Activated CD4-positive, alpha-beta T cell treated with anti-CD3 and anti-CD28 coated beads, Interleukin-2, amount 50 U/mL, for 16 hours (primary cell): ENCODE measurements around the gene PKP2.

Experiments used
- DNase-seq: peaks from one replicate; pipeline ENCODE4 v3.0.0-alpha.2; 2020

The PKP2 gene

DNA sequence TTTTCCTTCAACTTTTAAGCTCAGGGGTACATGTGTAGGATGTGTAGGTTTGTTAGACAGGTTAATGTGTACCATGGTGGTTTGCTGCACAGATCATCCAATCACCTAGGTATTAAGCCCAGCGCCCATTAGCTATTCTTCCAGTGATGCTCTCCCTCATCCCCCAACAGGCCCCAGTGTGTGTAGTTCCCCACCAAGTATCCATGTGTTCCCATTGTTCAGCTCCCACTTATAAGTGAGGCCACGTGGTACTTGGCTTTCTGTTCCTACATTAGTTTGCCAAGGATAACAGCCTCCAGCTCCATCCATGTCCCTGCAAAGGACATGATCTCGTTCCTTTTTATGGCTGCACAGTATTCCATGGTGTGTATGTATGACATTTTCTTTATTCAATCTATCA is 92.3 kb downstream of the PKP2 start:
- no peak for DNase-seq

DNA sequence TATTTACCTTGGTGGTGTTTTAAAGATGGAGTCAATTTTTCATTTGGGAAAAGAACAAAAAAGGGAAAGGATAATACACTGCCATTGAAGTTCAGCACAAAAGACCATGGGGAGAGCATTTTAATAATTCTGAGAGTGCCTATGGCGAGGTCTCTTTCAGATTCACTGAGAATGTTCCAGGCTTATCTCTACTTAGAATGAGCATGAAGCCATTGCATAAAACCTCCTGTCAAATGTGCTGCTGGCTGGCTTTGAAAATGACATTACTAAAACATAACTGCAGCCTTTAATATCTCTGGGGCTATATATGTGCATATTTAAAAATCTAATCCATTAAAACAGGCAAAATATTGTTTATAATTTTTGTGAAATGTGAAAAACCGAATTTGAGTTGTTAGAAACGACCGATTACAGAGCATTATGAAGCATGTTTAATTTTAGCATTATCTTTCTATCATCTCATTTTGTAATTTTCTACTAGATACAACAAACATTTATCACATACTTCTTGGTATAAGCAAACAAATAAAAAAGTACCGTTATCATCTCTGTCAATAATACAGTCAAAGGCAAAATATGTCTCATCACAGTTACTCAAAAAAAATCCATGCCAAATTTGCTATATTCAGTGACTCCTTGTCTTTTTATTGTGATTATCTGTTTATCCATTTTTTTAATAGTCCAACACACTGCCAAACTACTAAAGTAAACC is 95.2 kb downstream of the PKP2 start:
- no peak for DNase-seq

DNA sequence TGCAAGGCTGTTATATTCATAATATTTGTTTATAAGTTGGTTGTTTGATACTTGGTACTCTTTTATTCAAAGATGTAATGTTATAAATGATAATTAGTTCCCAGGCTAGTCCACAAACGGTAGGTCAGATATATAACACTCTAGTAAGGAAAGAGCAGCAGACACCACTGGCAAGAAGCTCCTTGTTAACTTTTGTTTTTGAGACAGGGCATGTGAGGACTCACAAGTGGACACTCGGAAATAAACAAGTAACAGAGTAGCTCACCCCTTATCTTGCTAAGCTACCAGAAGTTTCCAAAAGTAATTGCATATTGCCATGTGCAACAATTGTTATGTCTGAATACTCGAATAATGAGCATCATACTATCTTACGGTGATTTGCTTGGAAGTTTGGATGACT is 102.3 kb downstream of the PKP2 start:
- DNase-seq: no peak

DNA sequence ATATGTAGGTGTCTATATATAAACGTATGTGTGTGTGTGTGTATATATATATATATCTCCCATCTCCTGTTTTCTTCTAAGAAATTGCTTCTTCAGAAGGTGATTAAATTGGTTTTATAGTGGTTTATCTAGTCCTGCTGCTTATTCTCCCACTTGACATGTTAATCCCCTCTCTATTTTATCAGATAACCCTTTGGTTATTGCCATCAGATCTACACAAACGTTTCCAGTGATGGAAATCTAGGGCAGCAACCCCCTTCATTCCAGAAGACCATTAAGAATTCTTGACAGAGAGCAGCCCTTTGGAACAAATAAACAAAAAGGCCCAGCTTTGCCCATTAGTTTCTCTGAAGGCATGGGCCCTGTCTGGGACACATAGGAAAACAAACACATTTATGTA is 106.7 kb downstream of the PKP2 start:
- no peak for DNase-seq

DNA sequence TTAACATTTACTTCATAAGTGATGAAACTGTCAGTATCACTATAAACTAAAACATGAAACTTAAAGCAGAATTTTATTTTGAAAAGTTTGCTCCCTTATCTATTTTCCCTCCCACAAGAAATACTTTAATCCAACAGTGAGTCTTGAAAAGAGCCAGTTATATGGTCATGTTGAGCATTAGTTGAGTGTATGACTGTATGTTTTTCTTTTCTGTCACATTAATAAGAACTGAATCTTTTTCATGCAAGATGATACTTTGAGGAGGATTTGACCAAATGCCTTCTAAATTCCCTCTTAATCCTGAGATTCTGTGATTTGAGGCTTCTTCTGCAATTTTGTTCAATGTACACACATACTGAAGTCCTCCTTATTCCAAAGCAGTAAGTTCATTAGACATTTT is 107.1 kb downstream of the PKP2 start:
- no peak for DNase-seq

DNA sequence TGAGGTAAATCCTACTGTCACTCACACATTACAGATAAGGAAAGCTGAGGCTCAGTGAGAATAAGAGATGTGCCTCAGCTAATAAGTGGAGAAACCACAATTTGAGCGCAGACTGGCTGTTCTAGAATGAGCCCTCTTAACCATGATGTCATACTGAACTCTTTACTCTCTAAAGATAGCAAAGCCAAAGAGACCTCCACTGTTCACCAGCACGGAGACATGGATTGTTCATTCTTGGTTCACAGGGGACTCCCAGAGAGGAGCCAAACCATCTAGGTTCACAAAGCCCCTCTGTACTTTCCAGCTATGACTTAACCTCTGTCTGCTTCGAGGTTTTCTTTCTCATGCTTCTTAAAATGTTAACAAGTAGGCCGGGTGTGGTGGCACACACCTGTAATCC is 108.2 kb downstream of the PKP2 start:
- no peak for DNase-seq

DNA sequence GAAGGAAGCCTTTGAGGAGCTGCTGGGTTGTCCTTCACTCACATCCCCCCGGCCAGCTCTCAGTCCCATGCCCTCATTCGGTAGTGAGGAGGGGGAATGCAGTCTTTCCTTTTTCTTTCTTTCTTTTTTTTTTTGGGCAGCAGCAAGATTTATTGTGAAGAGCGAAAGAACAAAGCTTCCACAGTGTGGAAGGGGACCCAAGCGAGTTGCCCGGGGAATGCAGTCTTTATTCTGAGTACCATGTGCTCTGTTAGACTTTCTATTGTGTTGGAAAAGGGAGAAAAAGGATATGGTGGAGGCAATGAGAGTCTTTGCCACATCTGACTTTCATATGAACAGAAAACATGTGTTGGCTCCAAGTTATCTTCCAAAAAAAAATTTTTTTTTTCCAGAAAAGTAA is 111.0 kb downstream of the PKP2 start:
- DNase-seq: no peak

DNA sequence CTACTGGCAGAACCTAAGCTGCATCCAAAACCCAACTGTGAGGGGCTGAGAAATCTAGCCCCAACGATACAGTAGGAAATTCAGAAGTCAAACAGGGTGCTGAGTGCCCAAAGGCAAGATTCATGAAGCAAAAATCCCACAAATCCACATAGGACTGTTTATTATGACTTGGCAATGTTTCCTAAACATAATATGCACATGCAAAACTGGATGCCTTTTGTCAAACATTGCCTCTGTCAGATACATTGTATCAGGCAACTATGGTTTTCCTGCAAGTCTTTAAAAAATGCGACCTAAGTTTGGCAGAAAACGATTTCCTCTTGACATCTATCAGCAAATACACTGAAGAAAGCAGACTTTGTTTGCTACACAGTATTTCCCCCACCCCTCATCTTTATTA is 113.5 kb downstream of the PKP2 start:
- no peak for DNase-seq

DNA sequence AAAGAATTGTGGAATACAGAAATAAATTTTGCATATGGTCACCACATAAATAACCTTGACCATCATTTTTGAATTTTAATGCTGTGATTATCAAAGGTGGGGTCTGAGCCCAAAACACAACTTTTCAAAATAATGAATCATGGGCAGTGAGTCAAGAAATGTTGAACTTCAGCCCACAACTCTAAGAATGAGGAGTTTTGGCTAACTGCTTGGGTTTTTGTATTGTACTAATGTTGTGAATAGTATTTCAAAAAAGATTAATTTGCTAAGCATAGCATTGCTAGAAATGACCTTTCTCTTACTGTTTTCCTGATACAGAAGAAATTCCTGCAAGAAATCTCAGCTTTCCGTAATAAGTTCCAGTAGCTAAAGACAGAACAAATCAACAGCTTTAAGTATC is 116.5 kb downstream of the PKP2 start:
- no peak for DNase-seq

DNA sequence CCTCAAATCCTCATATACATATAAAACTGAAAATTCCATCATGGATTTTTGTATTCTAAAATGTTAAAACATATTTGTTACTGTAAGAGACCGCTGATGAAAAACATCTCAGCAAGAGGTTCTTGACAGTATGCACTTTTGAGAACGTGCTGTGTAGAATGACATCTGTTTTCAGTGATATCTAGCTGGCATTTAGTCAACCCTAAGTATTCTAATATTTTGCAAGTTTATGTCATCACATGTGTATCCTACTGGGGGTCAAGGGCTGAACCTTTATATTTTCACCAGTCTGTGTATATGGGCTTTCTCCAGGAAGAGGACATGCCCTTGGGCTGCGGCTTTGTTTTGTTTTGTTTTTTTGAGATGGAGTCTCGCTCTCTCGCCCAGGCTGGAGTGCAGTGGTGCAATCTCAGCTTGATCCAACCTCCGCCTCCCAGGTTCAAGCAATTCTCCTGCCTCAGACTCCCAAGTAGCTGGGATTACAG is 118.8 kb downstream of the PKP2 start:
- DNase-seq: no peak

DNA sequence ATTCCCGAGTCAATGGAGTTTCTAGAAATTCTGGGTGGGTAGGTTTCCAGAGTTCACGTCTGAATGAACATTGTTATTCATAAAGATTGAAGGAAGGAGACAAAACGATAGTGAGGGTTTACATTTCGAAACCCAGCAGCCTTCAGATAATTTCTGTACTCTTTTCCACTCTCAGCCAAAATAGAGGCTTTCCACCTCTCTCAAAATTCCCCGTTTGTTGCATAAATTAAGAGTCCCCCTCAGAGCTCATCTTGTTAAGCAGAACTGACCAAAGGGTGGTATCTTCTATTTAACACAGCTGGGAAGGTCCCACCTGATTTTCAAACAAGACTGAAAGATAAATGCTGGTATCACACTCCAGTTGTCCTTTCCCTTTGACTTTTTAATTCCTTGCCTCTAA is 119.4 kb downstream of the PKP2 start:
- DNase-seq: no peak

DNA sequence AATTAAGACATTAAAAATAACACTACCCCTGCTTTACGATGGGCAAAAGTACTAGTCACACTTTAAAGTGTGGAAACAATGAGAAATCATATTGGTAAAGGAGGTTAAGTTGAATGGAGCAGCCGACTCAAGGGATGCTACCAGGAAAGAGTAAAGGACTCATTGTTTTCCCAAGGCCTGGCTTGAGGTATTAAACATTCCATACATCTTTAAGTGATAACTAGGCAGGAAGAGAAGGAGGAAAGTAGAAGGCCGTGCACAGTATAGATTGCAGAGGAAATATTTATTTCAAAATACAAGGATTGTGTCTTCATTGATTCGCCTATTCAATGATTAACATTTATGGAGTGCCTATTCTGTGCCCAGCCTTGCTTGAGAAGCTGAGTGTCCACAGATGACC is 120.3 kb downstream of the PKP2 start:
- no peak for DNase-seq

DNA sequence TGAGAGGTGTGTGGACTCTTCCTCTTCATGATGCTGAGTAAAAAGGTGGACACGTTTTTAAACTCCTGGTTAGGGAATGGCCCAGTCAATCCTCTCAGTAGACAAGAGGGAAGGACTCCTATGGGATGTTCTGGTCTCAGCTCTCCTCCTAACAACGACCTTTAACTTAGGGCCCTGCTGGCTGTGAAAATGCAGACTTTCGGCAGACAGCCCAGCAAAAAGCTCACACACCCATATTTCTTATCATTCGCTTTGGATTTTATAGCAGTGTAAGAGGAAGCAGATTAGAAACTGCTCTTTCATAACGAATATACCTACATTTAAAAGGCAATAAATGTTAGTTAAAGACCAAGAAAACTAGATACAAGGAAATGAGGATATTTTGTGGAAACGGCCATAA is 122.9 kb downstream of the PKP2 start:
- DNase-seq: no peak

DNA sequence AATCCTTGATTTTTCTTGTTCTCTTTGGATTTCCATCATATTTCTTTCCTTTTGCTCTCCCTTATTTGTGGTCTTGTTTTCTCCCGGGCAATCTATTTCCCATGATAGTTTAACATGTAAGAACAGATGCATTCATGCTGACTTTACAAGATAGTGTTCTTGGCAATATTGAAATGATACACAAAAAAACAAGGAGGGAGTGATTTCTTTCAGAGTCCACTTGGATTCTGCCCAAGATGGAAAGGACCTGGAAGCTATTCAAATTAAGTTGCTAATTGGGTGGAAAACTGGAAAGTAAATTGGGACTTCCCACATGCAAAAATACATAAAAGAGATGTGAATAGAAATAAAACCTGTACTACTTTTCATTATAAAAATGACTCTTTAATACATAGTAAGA is 126.4 kb downstream of the PKP2 start:
- DNase-seq: no peak

DNA sequence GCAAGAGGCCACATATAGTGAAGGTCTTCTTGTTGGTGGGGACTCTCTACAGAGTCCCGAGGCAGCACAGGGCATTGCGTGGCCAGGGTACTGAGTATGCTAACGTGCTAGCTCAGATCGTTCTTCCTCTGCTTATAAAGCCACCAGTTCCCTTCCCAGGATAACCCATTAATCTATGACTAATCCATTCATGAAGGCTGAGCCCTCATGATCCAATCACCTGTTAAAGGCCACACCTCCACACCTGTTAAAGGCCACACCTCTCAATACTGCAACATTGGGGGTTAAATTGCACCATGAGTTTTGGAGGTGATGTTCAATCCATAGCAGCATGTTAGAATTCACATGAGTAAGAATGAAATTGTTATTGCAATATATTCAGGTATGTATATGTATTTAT is 128.1 kb downstream of the PKP2 start:
- DNase-seq: no peak

DNA sequence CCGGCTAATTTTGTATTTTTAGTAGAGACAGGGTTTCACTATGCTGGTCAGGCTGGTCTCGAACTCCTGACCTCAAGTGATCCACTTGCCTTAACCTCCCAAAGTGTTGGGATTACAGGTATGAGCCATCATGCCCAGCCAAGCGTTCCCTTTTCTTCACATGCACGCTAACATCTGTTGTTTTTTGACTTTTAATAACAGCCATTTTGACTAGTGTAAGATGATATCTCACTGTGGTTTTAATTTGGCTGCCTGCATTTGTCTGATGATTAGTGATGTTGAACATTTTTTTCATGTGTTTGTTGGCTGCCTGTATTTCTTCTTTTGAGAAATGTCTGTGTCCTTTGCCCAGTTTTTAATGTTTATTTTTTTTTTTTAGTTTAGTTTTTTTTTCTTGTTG is 130.7 kb downstream of the PKP2 start:
- no peak for DNase-seq

DNA sequence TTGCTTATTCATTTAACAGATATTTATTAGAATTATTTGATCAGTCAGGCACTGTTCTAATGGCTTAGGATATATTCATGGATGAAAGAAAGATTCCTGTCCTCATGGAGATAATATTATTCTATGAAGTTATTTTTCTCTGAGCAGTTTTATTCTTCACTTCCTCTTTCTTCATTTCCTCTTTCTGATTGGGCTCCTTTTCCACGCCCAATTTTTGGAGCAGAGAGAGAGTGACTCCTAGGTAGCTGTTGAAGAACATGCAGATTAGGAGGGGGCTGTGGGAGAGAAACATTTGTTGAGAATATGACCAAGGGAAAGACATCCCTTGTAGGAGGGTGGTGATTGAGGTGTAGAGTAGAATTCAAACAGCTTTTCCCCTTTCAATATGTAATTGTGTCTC is 134.9 kb downstream of the PKP2 start:
- no peak for DNase-seq

DNA sequence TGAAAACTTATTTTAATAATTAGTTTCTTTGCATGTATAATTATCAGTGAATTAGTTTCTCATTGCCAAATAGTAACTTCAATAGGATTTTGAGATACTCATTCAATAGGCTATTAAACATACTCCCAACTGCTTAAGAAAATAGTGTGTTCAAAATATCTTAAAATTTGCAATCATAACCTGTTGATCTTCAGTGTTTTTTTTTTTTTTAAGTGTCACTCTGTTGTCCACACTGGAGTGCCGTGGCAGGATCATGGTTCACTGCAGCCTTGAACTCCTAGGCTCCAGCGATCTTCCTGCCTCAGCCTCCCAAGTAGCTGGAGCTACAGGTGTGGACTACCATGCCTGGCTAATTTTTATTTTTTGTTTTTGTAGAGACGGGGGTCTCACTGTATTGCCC is 139.4 kb downstream of the PKP2 start:
- no peak for DNase-seq

DNA sequence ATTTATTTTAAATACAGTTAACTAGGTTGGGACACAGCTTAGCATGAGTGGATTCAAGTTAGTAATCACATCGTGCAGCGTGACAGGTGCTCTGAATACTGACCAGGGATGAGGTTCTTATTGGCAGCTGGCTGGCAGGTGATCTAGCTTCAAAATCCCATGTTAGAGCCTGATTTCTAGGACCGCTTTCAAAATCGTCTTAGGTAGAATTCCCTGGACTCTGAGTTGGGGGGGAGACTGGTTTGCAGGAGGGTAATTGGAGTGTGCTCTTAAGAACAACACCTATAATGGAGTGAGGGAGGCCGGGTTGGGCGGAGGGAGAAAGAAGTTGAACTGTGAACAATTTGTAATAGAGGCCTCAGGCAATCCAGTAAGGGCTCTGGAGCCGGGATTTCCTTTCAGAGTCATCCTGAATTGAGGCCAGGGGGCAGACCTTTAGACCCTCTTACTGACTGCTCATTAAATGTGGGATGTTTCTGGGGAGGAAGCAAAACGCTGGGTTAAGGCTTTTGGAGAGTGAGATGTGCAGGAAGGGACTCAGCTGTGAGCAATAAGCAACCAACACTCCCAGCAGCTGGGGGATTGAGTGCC is 140.0 kb downstream of the PKP2 start:
- no peak for DNase-seq

DNA sequence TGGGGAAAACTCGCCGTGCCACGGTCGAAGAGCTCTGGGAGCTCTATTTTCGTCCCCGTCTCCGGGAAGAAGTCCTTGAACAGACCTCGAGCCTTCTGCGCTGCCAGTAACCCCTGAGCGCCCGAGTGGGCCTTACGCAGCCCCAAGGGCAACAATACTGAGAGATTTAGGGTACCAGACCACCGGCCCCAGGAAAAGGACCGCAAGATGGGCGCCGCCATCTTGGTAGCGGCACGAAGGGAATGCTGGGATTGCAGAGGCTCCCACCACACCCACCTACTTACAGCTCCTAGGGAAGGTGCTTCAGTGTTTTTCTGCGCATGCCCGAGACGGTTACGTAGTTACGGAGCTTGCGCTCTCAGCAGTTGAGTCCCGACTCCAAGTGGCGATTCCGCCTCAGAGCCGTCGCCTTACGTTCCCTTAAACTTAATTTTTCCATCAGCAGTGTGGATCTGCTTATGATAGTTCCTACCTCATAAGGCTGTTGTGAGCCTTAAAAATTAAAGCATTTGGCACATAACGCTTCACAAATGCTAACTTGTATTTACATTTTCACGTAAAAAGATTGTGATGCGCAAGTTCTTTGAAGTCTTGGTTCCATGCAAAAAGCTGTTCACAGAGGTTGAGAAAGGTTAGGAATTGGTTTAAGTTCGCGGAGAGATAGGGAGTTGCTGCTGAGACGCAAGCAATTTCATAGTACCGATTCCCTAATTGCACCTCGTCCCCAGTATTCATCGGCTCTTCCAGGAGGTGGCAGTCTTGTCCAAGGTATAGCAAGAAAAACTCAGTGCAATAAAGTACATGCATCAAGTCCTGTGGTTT is 140.7 kb downstream of the PKP2 start, which contains the start of gene YARS2:
YARS2 (minus strand) TSS at position 244 of the 822 bp plus-strand sequence; CDS start at position 221, 23 bp downstream.
- DNase-seq: peak; percentile 95

DNA sequence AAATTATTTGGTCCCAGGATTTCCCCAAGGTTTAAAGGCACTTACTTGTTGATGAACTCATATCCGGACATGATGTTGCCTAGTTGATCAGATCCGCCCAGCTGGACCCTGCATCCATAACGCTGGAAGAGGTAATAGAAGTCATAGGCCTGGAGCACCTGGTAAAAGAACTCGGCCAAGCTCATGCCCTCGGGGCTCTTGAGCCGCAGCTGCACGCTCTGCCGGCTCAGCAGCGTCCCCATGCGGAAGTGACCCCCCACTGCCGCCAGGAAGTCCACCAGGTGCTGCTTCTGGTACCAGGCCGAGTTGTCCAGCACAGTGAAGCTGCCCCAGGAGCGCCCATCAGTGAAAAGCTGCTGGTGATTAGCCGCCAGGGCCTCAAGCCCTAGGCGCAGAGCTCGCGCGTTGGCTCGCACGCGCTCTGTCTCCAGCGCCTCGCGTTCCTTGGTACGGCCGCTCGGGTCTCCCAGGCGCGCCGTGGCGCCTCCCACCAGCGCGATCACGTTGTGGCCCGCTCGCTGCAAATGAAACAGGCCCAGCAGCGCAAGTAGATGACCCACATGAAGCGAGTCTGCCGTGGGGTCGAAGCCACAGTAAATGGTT is 141.4 kb downstream of the PKP2 start:
- peak; percentile 85 for DNase-seq

DNA sequence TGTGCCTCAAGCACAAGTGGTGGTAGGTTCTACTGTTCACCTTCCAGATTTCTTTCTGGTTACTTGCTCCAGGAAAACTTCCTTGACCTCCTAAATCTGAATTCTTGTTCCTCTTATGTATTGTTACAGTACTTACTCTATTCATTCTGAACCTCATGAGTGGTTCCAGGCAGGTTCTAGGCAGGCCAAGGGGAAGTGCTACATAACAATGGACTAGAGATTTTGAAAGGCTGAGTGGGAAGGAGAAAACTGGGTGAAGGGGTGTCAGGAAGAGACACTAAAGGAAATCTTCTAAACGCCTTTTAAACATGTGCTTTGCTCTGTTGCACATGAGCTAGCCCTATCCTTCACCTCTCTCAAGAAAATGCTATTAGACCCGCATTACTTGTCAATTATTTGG is 142.5 kb downstream of the PKP2 start:
- no peak for DNase-seq

DNA sequence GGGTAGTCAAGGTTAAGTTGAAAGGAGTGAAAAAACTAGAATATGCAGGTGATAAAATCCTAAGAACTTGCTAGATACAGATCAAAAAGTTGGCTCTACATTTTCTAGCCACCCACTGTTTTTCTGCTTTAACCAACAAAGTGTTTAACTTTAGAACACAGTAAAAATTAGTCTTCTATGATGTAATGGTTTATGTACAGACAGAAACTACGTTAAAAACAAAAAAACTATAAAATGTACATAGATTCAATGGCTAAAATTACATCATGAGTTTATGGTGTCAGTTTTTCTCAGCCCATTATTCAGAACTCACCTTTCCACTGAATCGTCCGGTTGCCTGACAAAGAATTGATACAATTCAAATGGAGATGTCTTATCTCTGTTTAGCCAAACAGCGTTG is 143.0 kb downstream of the PKP2 start:
- DNase-seq: no peak

DNA sequence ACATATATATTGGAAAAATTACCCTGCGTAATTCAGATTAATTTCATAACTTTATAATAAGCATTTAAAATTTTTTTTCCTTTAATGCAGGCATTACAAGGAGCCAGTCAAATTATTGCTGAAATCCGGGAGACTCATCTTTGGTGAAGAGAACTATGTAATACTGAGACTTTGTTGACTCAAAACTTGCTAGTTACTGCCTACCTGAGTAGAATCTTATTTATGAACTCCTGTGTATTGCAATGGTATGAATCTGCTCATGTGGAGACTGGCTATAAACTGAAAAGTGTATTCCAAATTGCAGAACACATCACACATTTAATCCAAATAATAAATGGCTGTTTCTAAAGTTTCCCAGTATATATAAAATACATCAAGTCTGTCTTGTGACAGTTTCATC is 153.3 kb downstream of the PKP2 start:
- peak; percentile 6 for DNase-seq
